GM18517 (cell line): Measurements from ENCODE around the gene FRS2.
"Not testable (repeated sequence)": the region's sequence is repeated elsewhere in the genome, so short reads cannot be mapped to it uniquely, and the experiment has no call there.

ENCODE experiments used
- ATAC-seq: cut with Tn5 transposase; IDR thresholded peaks from one replicate; pipeline ENCODE4 v1.9.1; 2021; ENCODE audit warnings: mild to moderate bottlenecking, moderate library complexity; ENCODE audit not compliant: unreplicated experiment

The FRS2 gene

GRCh38 chr12:69575346-69575745 lies 105.2 kb downstream of the FRS2 start:
- ATAC-seq, result no peak

GRCh38 chr12:69578283-69578682 lies 108.1 kb downstream of the FRS2 start:
- ATAC-seq, result no peak

GRCh38 chr12:69579029-69579428 lies 108.8 kb downstream of the FRS2 start:
- no peak for ATAC-seq

- ATAC-seq, result no peak
Measured at GRCh38 chr12:69580074-69580473, 109.9 kb downstream of the FRS2 start.

GRCh38 chr12:69583203-69583602 lies 113.0 kb downstream of the FRS2 start:
- no peak for ATAC-seq

GRCh38 chr12:69585189-69586062 lies 115.2 kb downstream of the FRS2 start, which contains the start of gene CCT2:
Gene CCT2, plus strand, starts transcription at chr12:69585459. Its CDS starts 63 bp downstream, at chr12:69585522.
- ATAC-seq, result peak; percentile 93

- no peak for ATAC-seq
Measured at GRCh38 chr12:69588527-69588926, 118.3 kb downstream of the FRS2 start.

GRCh38 chr12:69589082-69589481 lies 118.9 kb downstream of the FRS2 start:
- ATAC-seq, result no peak

GRCh38 chr12:69595689-69596088 lies 125.5 kb downstream of the FRS2 start:
- ATAC-seq, result no peak

GRCh38 chr12:69598174-69598753 lies 128.1 kb downstream of the FRS2 start:
- no peak for ATAC-seq

- no peak for ATAC-seq
Measured at GRCh38 chr12:69600804-69601203, 130.6 kb downstream of the FRS2 start.

GRCh38 chr12:69601962-69602685 lies 131.9 kb downstream of the FRS2 start:
- no peak for ATAC-seq

- no peak for ATAC-seq
Measured at GRCh38 chr12:69602954-69603353, 132.8 kb downstream of the FRS2 start.

- not testable (repeated sequence) for ATAC-seq
Measured at GRCh38 chr12:69603556-69603955, 133.4 kb downstream of the FRS2 start.

GRCh38 chr12:69604275-69604674 lies 134.1 kb downstream of the FRS2 start:
- not testable (repeated sequence) for ATAC-seq

- ATAC-seq, result no peak
Measured at GRCh38 chr12:69608114-69608513, 137.9 kb downstream of the FRS2 start.

- no peak for ATAC-seq
Measured at GRCh38 chr12:69610126-69610525, 139.9 kb downstream of the FRS2 start.

GRCh38 chr12:69610729-69611128 lies 140.5 kb downstream of the FRS2 start, which contains the start of gene LRRC10:
Gene LRRC10, minus strand, starts transcription at chr12:69610907. Its CDS starts 69 bp downstream, at chr12:69610838.
- ATAC-seq, result no peak

GRCh38 chr12:69613351-69613750 lies 143.2 kb downstream of the FRS2 start:
- no peak for ATAC-seq

- no peak for ATAC-seq
Measured at GRCh38 chr12:69616025-69616424, 145.8 kb downstream of the FRS2 start.

- ATAC-seq, result no peak
Measured at GRCh38 chr12:69619050-69619449, 148.9 kb downstream of the FRS2 start.
